Measurements from ENCODE around the gene SATB1. TPM values are rescaled to one million over a fixed set of nuclear protein-coding genes. Genes with fewer than 3 reads are reported as not detected.

The SATB1 gene
- total and polyA plus RNA-seq, 2 of the 8 experiments (the other 6 are each of a cell fraction or from before 2014, with no cell fraction given): 18.8 to 28.0 TPM

- Histone ChIP-seq H2AK5ac (ENCODE audit: low read depth, low read length) (no peak overlapping the region), H3K4me3 (ENCODE audit: extremely low read depth in 1 of 4, insufficient read depth in 2 of 4, low read depth in 3 of 4, low read length in 4 of 4) (no peak overlapping the region), H3K27me3 (replicated peaks in 1 of 4; ENCODE audit: control insufficient read depth in 3 of 4, extremely low read depth in 1 of 4, insufficient read depth in 3 of 4, low read length in 3 of 4) (no peaks in the 10 kb centered on the region), H4K91ac (replicated peaks; ENCODE audit: insufficient read length, low read length) (no peak overlapping the region), H3K27ac (ENCODE audit: low read depth, low read length) (no peak overlapping the region), H3K4me1 (replicated peaks in 1 of 4; ENCODE audit: control insufficient read depth in 3 of 4, insufficient read depth in 4 of 4, low read length in 3 of 4) (peaks cover 0 to 7% (median 1%) of the 10 kb centered on the region in 4 experiments; a peak in 2 of 7 replicates), H3K79me1 (ENCODE audit: low read depth, low read length) (no peaks in the 10 kb centered on the region), H3K9me3 (ENCODE audit: insufficient read depth in 2 of 2, low read depth in 1 of 2, low read length in 1 of 2) (no peaks in the 10 kb centered on the region), H3K4me2 (ENCODE audit: insufficient read depth in 1 of 2, low read depth in 2 of 2, low read length in 2 of 2) (no peak overlapping the region), H2BK5ac (ENCODE audit: low read depth, low read length) (no peak overlapping the region), H2BK15ac (ENCODE audit: low read length) (no peak overlapping the region), H3K4ac (replicated peaks; ENCODE audit: insufficient read length, low read depth, low read length) (no peak overlapping the region), H3K23me2 (ENCODE audit: low read depth, low read length) (no peaks in the 10 kb centered on the region), H2BK12ac (ENCODE audit: low read depth, low read length) (no peak overlapping the region), H4K8ac (ENCODE audit: extremely low read depth, insufficient read depth, low read length) (no peak overlapping the region), H2AFZ (ENCODE audit: low read length) (no peak overlapping the region), H3K23ac (ENCODE audit: insufficient read length) (no peak overlapping the region), H4K20me1 (replicated peaks in 1 of 2; ENCODE audit: control insufficient read depth in 1 of 2, insufficient read depth in 2 of 2, low read length in 2 of 2) (no peaks in the 10 kb centered on the region), H4K5ac (ENCODE audit: insufficient read length, low read depth, low read length) (no peak overlapping the region), H3K56ac (replicated peaks; ENCODE audit: insufficient read length, low read depth, low read length) (no peak overlapping the region), H3K9ac (replicated peaks in 1 of 4; ENCODE audit: extremely low read depth in 1 of 4, low read depth in 3 of 4, low read length in 3 of 4) (no peak overlapping the region), H2BK120ac (replicated peaks; ENCODE audit: low read depth, low read length) (no peak overlapping the region), H3K36me3 (ENCODE audit: control insufficient read depth in 2 of 4, insufficient read depth in 4 of 4, low read length in 3 of 4) (no peaks in the 10 kb centered on the region), H3K18ac (ENCODE audit: extremely low read depth, low read length) (no peak overlapping the region), H3K79me2 (ENCODE audit: control insufficient read depth in 1 of 2, insufficient read depth in 2 of 2, low read length in 2 of 2) (no peaks in the 10 kb centered on the region), H3K14ac (ENCODE audit: insufficient read length) (no peak overlapping the region), H2BK20ac (ENCODE audit: low read length) (no peak overlapping the region)
- DNase-seq (ENCODE audit: low read depth in 1 of 2, low spot score in 2 of 2): no peak
- POLR2A ChIA-PET (ENCODE audit: partially characterized antibody): interaction anchor here (1.0 kb wide), 1 partner anchor 13 kb away, joined by 3 read pairs; no protein-coding TSS in a partner anchor
- FAIRE-seq: no peak
- CTCF ChIA-PET (ENCODE audit: partially characterized antibody): no interaction called here
- 83% methylated on average over 1 of the region's 1 CpG; no CpG with 5 or more reads in 1 of the 2 experiments for WGBS, 2 experiments (ENCODE audit: extremely low coverage in 1 of 2, insufficient coverage in 1 of 2, insufficient read length in 1 of 2, insufficient replicate concordance in 2 of 2, low coverage in 1 of 2, low lambda C conversion rate in 2 of 2, missing lambda C conversion rate in 1 of 2)
Observed at GRCh38 chr3:18432752-18433151, 7.6 kb upstream of the SATB1 start.

All from H1 (cell line).